HG03196 (cell line): Measurements from ENCODE around the gene PCDHGB3.
A peak's percentile ranks its signal among the peaks of the same experiment; 100 is the strongest.
"Not testable (repeated sequence)": the region's sequence is repeated elsewhere in the genome, so short reads cannot be mapped to it uniquely, and the experiment has no call there.

Experiments
- ATAC-seq: cut with Tn5 transposase; IDR thresholded peaks from one replicate; pipeline ENCODE4 v1.9.1; 2021; ENCODE audit not compliant: unreplicated experiment

PCDHGB3 gene

DNA sequence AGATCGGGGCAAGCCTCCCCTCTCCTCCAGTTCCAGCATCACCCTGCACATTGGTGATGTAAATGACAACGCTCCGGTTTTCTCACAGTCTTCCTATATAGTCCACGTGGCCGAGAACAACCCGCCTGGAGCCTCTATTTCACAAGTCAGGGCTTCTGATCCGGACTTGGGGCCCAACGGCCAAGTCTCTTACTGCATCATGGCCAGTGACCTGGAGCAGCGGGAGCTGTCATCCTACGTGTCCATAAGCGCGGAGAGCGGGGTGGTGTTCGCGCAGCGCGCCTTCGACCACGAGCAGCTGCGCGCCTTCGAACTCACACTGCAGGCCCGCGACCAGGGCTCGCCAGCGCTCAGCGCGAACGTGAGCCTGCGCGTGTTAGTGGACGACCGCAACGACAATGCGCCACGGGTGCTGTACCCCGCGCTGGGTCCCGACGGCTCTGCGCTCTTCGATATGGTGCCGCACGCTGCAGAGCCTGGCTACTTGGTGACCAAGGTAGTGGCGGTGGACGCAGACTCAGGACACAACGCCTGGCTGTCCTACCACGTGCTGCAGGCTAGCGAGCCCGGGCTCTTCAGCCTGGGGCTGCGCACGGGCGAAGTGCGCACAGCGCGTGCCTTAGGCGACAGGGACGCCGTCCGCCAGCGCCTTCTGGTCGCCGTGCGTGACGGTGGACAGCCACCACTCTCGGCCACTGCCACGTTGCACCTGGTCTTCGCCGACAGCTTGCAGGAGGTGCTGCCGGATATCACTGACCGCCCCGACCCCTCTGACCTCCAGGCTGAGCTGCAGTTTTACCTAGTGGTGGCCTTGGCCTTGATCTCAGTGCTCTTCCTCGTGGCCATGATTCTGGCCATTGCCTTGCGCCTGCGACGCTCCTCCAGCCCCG is 19.4 kb downstream of the PCDHGB3 start:
- no peak for ATAC-seq

DNA sequence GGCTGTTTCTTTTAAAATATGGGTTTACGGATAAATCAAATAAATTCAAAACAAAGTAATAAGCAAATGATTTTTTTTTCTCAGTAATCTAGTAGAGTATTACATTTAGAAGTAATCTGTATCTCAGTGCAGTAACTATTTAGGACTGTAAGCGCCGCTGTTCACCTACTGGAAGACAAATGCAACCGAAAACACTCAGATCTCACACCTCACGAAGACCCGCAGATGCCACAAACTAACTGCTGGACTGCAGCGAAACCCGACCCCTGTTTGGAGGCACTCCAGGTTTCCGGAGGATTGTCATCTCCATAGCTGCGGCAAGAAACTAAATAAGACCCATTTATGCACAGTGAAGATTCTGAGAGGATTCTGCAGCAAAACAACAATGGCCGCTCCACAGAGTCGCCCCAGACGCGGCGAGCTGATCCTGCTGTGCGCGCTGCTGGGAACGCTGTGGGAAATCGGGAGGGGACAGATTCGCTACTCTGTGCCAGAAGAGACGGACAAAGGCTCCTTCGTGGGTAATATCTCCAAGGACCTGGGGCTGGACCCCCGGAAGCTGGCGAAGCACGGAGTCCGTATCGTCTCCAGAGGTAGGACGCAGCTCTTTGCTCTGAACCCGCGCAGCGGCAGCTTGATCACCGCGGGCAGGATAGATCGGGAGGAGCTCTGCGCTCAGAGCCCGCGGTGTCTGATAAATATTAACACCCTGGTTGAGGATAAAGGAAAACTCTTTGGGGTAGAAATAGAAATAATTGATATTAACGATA is 22.6 kb downstream of the PCDHGB3 start, which contains the start of gene PCDHGA8:
TSS of gene PCDHGA8 (plus strand) at position 205 of the 770 bp plus-strand sequence. CDS start at position 386, 181 bp downstream.
- no peak for ATAC-seq

- ATAC-seq = no peak
Observed at GRCh38 chr5:141393267-141393666, 23.2 kb downstream of the PCDHGB3 start.

- ATAC-seq = not testable (repeated sequence)
Observed at GRCh38 chr5:141394401-141395187, 24.6 kb downstream of the PCDHGB3 start.

- peak; percentile 96 for ATAC-seq
Observed at GRCh38 chr5:141397756-141398551, 27.9 kb downstream of the PCDHGB3 start, which contains the start of gene PCDHGB5. TSS of gene PCDHGB5 (plus strand) at chr5:141397947. CDS start at chr5:141398128, 181 bp downstream.

- no peak for ATAC-seq
Observed at GRCh38 chr5:141398608-141399007, 28.6 kb downstream of the PCDHGB3 start.

DNA sequence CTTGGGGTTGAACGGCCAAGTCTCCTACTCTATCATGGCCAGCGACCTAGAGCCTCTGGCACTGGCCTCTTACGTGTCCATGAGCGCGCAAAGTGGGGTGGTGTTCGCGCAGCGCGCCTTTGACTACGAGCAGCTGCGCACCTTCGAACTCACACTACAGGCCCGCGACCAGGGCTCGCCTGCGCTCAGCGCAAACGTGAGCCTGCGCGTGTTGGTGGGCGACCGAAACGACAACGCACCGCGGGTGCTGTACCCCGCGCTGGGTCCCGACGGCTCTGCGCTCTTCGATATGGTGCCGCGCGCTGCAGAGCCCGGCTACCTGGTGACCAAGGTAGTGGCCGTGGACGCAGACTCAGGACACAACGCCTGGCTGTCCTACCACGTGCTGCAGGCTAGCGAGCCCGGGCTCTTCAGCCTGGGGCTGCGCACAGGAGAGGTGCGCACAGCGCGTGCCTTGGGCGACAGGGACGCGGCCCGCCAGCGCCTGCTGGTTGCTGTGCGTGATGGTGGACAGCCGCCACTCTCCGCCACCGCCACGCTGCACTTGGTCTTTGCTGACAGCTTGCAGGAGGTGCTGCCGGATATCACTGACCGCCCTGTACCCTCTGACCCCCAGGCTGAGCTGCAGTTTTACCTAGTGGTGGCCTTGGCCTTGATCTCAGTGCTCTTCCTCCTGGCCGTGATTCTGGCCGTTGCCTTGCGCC is 29.7 kb downstream of the PCDHGB3 start:
- ATAC-seq = no peak

- no peak for ATAC-seq
Observed at GRCh38 chr5:141402553-141403243, 32.7 kb downstream of the PCDHGB3 start, which contains the start of gene PCDHGA9. TSS of gene PCDHGA9 (plus strand) at chr5:141402778. CDS start at chr5:141402953, 175 bp downstream.

DNA sequence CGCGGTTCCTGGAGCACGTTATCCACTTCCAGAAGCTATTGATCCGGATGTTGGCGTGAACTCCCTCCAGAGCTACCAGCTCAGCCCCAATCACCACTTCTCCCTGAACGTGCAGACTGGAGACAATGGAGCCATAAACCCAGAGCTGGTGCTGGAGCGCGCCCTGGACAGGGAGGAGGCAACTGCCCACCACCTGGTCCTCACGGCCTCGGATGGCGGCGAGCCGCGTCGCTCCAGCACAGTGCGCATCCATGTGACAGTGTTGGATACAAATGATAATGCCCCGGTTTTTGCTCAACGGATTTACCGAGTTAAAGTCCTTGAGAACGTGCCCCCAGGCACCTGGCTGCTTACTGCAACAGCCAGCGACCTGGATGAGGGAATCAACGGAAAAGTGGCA is 33.3 kb downstream of the PCDHGB3 start:
- ATAC-seq = no peak

- not testable (repeated sequence) for ATAC-seq
Observed at GRCh38 chr5:141407790-141408505, 37.9 kb downstream of the PCDHGB3 start, which contains the start of gene PCDHGB6. TSS of gene PCDHGB6 (plus strand) at chr5:141408021. CDS start at chr5:141408203, 182 bp downstream.

GRCh38 chr5:141409598-141410306 is 39.7 kb downstream of the PCDHGB3 start:
- no peak for ATAC-seq

GRCh38 chr5:141411575-141411974 is 41.5 kb downstream of the PCDHGB3 start:
- no peak for ATAC-seq

DNA sequence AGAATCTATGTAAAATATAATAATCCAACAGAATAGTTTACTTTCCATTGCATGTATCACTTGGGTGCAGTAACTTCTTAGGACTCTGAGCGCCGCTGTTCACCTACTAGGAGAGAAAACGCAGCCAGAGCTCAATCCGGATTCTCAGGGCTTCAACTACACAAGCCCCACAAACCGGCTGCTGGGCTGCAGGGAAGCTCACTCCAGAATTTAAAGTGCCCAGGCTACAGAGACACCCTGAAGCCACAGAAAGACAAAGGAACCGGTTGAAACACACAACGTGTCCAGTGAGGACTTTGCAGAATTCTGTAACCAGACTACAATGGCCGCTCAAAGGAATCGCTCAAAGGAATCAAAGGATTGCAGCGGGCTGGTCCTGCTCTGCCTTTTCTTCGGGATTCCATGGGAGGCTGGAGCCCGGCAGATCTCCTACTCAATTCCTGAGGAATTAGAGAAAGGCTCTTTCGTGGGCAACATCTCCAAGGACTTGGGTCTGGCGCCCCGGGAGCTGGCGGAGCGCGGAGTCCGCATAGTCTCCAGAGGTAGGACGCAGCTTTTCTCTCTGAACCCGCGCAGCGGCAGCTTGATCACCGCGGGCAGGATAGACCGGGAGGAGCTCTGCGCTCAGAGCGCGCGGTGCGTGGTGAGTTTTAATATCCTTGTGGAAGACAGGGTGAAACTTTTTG is 43.0 kb downstream of the PCDHGB3 start, which contains the start of gene PCDHGA10:
TSS of gene PCDHGA10 (plus strand) at position 134 of the 686 bp plus-strand sequence. CDS start at position 323, 189 bp downstream.
- peak; percentile 63 for ATAC-seq

DNA sequence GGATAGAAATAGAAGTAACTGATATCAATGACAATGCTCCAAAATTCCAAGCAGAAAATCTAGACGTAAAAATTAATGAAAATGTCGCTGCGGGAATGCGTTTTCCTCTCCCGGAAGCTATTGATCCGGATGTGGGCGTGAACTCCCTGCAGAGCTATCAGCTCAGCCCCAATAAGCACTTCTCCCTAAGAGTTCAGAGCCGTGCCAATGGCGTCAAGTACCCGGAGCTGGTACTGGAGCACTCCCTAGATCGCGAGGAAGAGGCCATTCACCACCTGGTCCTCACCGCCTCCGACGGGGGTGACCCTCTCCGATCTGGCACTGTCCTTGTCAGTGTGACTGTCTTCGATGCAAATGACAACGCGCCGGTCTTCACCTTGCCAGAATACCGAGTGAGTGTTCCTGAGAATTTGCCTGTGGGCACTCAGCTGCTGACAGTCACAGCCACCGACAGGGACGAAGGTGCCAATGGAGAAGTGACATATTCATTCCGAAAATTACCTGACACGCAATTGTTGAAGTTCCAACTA is 43.6 kb downstream of the PCDHGB3 start:
- no peak for ATAC-seq

- not testable (repeated sequence) for ATAC-seq
Observed at GRCh38 chr5:141414548-141415274, 44.7 kb downstream of the PCDHGB3 start.

- not testable (repeated sequence) for ATAC-seq
Observed at GRCh38 chr5:141415275-141415618, 45.2 kb downstream of the PCDHGB3 start.
